Smooth muscle cell (in vitro differentiated cells): ENCODE results near the gene TAB2. TPM values are rescaled to one million over a fixed set of nuclear protein-coding genes. Genes with fewer than 3 reads are reported as not detected.

ENCODE experiments used
- DNase-seq: peaks from one replicate; lab custom pipeline; 2025; ENCODE audit not compliant: unreplicated experiment; lab: John Stamatoyannopoulos, UW
- H2AFZ ChIP-seq: fragments of 200-600 bp; sonication (generic); 2 replicates; pipeline ENCODE4 v1.6.0; 2016; ENCODE audit warnings: antibody characterized with exemption, low read depth, mild to moderate bottlenecking
- H3F3A ChIP-seq: fragments of 200-600 bp; sonication (generic); 2 replicates; pipeline ENCODE4 v1.6.0; 2017; ENCODE audit warnings: antibody characterized with exemption, low read depth
- H3K27ac ChIP-seq: fragments of 200-600 bp; sonication (generic); 2 replicates; pipeline ENCODE4 v1.5.1; 2016; ENCODE audit warnings: low read depth, mild to moderate bottlenecking
- H3K27me3 ChIP-seq: fragments of 200-600 bp; sonication (generic); 2 replicates; pipeline ENCODE4 v1.6.1; 2016; ENCODE audit warnings: low read depth, mild to moderate bottlenecking
- H3K36me3 ChIP-seq: fragments of 200-600 bp; sonication (generic); 2 replicates; pipeline ENCODE4 v1.5.1; 2016; ENCODE audit warnings: low read depth
- H3K4me1 ChIP-seq: fragments of 200-600 bp; sonication (generic); 2 replicates; pipeline ENCODE4 v1.5.1; 2016; ENCODE audit warnings: low read depth
- H3K4me2 ChIP-seq: fragments of 200-600 bp; sonication (generic); 2 replicates; pipeline ENCODE4 v1.6.0; 2016; ENCODE audit warnings: mild to moderate bottlenecking
- H3K4me3 ChIP-seq: fragments of 200-600 bp; sonication (generic); 2 replicates; pipeline ENCODE4 v1.5.1; 2016; ENCODE audit warnings: mild to moderate bottlenecking
- H3K79me2 ChIP-seq: fragments of 200-600 bp; sonication (generic); 2 replicates; pipeline ENCODE4 v1.6.0; 2016; ENCODE audit warnings: low read depth, mild to moderate bottlenecking
- H3K9ac ChIP-seq: fragments of 200-600 bp; sonication (generic); 2 replicates; pipeline ENCODE4 v1.6.0; 2016; ENCODE audit warnings: low read depth
- H3K9me3 ChIP-seq: fragments of 200-600 bp; sonication (generic); replicated peaks from 2 replicates; pipeline ENCODE4 v1.5.1; 2016; ENCODE audit warnings: low read depth
- H4K20me1 ChIP-seq: fragments of 200-600 bp; sonication (generic); 2 replicates; pipeline ENCODE4 v1.6.0; 2016; ENCODE audit warnings: low read depth
- CTCF ChIP-seq: fragments of 200-600 bp; sonication (generic); IDR thresholded peaks from 2 replicates; pipeline ENCODE4 v1.5.1; 2017; ENCODE audit warnings: borderline replicate concordance, mild to moderate bottlenecking, antibody characterized with exemption; ENCODE audit not compliant: insufficient read depth, poor library complexity, severe bottlenecking
- WGBS: methylation state at CpG from one replicate; pipeline ENCODE4 v1.1.7; 2016; ENCODE audit warnings: low lambda C conversion rate; 5-methylcytosine and 5-hydroxymethylcytosine counted together
- polyA plus RNA-seq: library from polyadenylated mRNA; unstranded; fragments of >200 nt; fragmentation: Nextera tagmentation; extraction: Ambion mirVana; gene quantifications from 2 replicates; pipeline ENCODE4 v1.2.1, GENCODE V29; 2016
- total RNA-seq: library from RNA; depleted of rRNA; stranded (reverse); fragments of >200 nt; gene quantifications from 2 replicates; pipeline ENCODE4 v1.2.3, GENCODE V29; 2014

Gene TAB2
- total and polyA plus RNA-seq, 2 experiments from 2014 or later: 12.6 to 78.5 TPM

DNA sequence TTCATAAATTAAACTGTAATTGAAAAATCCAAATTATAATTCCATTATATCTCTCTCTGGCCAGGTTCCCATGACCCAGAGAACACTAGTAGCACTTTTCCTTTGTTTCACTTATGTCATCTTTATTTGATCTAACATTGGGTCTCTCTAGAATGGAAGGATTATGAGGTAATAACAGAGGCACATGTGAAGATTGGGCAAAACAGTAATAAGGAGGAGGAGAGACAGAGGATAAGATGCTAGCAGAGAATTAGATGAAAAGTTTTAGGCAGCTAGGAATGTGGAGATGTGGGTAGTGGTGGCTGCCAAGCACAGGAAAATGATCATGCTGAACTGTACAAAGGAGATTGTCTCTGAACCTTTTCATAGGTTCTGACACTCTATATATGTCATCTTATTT is 3.3 kb downstream of the TAB2 start:
- TF ChIP-seq CTCF: no peak
- H3K27me3 ChIP-seq: no peaks in the 10 kb centered on the region
- DNase-seq: no peak
- H3K9ac ChIP-seq: no peak overlapping the region
- peaks cover 86% of the 10 kb centered on the region for H3K79me2 ChIP-seq
- H3K36me3 ChIP-seq: no peaks in the 10 kb centered on the region
- no peaks in the 10 kb centered on the region for H3K9me3 ChIP-seq
- peak overlapping the region; percentile 2 for H3K4me3 ChIP-seq
- H3F3A ChIP-seq: no peaks in the 10 kb centered on the region
- H3K4me2 ChIP-seq: peak overlapping the region; percentile 87
- H3K4me1 ChIP-seq: peaks cover 54% of the 10 kb centered on the region
- peak overlapping the region; percentile 38 for H3K27ac ChIP-seq
- H4K20me1 ChIP-seq: peaks cover 75% of the 10 kb centered on the region
- no peak overlapping the region for H2AFZ ChIP-seq

DNA sequence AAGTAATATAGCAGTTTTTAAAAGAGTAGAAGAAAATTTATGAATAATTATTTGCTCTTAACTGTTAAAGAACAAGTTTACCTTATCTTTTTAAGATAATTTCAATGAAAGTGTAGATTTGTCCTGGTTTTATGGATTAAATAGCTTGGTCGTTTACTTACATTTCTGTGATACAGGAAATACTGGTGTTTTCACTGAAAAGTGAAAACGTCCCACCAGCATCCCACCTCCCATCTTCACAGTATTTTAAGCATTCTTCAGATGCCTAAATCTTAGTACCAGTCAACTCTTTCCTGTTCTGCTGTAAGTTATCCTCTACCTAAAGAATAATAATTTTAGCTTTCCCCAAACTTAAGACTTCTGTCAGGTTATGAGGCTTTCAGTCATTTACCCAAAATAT is 5.8 kb downstream of the TAB2 start:
- no peak overlapping the region for H3K4me2 ChIP-seq
- no peaks in the 10 kb centered on the region for H3F3A ChIP-seq
- no peak for DNase-seq
- H3K9ac ChIP-seq: no peak overlapping the region
- H3K79me2 ChIP-seq: peaks cover 100% of the 10 kb centered on the region
- no peaks in the 10 kb centered on the region for H3K36me3 ChIP-seq
- TF ChIP-seq CTCF: no peak
- no peaks in the 10 kb centered on the region for H3K9me3 ChIP-seq
- no peak overlapping the region for H2AFZ ChIP-seq
- no peak overlapping the region for H3K4me3 ChIP-seq
- H4K20me1 ChIP-seq: peaks cover 100% of the 10 kb centered on the region
- H3K4me1 ChIP-seq: peaks cover 48% of the 10 kb centered on the region
- WGBS: 41% methylated on average over 2 of the region's 2 CpGs
- H3K27me3 ChIP-seq: no peaks in the 10 kb centered on the region
- peak overlapping the region; percentile 41 for H3K27ac ChIP-seq

DNA sequence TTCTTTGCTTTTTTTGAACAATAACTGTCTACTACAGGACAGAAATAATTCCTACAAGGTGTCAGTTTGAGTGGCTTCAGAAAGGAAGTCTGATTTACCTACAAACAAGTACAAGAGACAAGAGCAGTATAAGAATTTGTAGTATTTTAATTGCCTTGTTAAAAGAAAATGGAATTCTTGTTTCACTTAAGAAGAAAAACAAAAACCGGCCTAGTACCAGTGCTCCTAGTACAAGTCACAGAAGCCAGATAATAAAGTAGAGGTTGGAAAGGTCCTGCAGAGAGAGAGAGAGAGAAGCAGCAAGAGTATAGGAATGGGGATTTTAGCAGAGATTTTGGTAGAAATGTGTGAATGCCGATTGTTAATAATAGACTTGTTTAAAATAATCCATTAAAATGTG is 6.4 kb downstream of the TAB2 start:
- H4K20me1 ChIP-seq: peaks cover 100% of the 10 kb centered on the region
- peaks cover 45% of the 10 kb centered on the region for H3K4me1 ChIP-seq
- 47% methylated on average over 2 of the region's 2 CpGs for WGBS

More for the DNA sequence above, 6.4 kb downstream of the TAB2 start:
- no peak for DNase-seq
- H3K9ac ChIP-seq: no peak overlapping the region
- peak overlapping the region; percentile 14 for H3K4me2 ChIP-seq
- H2AFZ ChIP-seq: no peak overlapping the region
- no peaks in the 10 kb centered on the region for H3K27me3 ChIP-seq
- peak overlapping the region; percentile 41 for H3K27ac ChIP-seq
- no peaks in the 10 kb centered on the region for H3K36me3 ChIP-seq
- H3K9me3 ChIP-seq: no peaks in the 10 kb centered on the region
- H3F3A ChIP-seq: no peaks in the 10 kb centered on the region
- TF ChIP-seq CTCF: no peak
- H3K79me2 ChIP-seq: peaks cover 100% of the 10 kb centered on the region
- no peak overlapping the region for H3K4me3 ChIP-seq
